ENCODE measurements around the gene BCL2L2.

BCL2L2 gene

GRCh38 chr14:23316300-23316699 is 9.7 kb downstream of the BCL2L2 start:
- TF ChIP-seq CTCF (IDR thresholded peaks at IDR 0.05; ENCODE audit: control extremely low read depth, extremely low read depth, low read depth, missing control alignments), result no peak
- no peak for DNase-seq (ENCODE audit: extremely low spot score)
- ChIA-PET CTCF (interaction anchor here (1.5 to 8.0 kb wide), 2 partner anchors 15 to 63 kb away, joined by 3 to 136 read pairs; partner anchors contain the start of genes BCL2L2 and PPP1R3E), POLR2A (no interaction called here)

GRCh38 chr14:23319746-23320583 is 13.3 kb downstream of the BCL2L2 start:
- no peak for TF ChIP-seq CTCF (IDR thresholded peaks at IDR 0.05; ENCODE audit: control extremely low read depth, extremely low read depth, low read depth, missing control alignments)
- ChIA-PET POLR2A (interaction anchor here (0.8 to 2.5 kb wide), 5 partner anchors 9 to 225 kb away, joined by 3 to 26 read pairs (median 4); partner anchors contain the start of genes ACIN1, BCL2L2, C14orf119 and HOMEZ), CTCF (interaction anchor here (0.9 to 8.0 kb wide), 11 partner anchors 8 to 251 kb away, joined by 3 to 136 read pairs (median 4); partner anchors contain the start of genes BCL2L2, HOMEZ, NGDN and PPP1R3E)
- DNase-seq (ENCODE audit: extremely low spot score), result no peak

- no peak for TF ChIP-seq CTCF (IDR thresholded peaks at IDR 0.05; ENCODE audit: control extremely low read depth, extremely low read depth, low read depth, missing control alignments)
- ChIA-PET POLR2A (interaction anchor here (0.8 to 2.5 kb wide), 9 partner anchors 10 to 226 kb away, joined by 3 to 26 read pairs (median 4); partner anchors contain the start of genes ACIN1, BCL2L2, C14orf119 and HOMEZ), CTCF (interaction anchor here (0.8 to 8.0 kb wide), 20 partner anchors 8 to 263 kb away, joined by 3 to 136 read pairs (median 4); partner anchors contain the start of genes ACIN1, BCL2L2, C14orf119 and HOMEZ)
- peak; percentile 96 for DNase-seq (ENCODE audit: extremely low spot score)
These were observed 14.2 kb downstream of the BCL2L2 start, which contains the start of gene PABPN1 for GRCh38 chr14:23320584-23321571. Gene PABPN1 (plus strand): TSS chr14:23321457. CDS start chr14:23321470, 13 bp downstream.

- CTCF ChIA-PET, result interaction anchor here (0.9 to 8.0 kb wide), 17 partner anchors 7 to 264 kb away, joined by 3 to 136 read pairs (median 4); partner anchors contain the start of genes ACIN1, BCL2L2, C14orf119 and NGDN
- no peak for TF ChIP-seq CTCF (IDR thresholded peaks at IDR 0.05; ENCODE audit: control extremely low read depth, extremely low read depth, low read depth, missing control alignments)
- POLR2A ChIA-PET, result interaction anchor here (0.9 to 2.5 kb wide), 5 partner anchors 15 to 227 kb away, joined by 3 to 26 read pairs (median 4); partner anchors contain the start of genes ACIN1, BCL2L2 and PPP1R3E
- no peak for DNase-seq (ENCODE audit: extremely low spot score)
These were observed 15.2 kb downstream of the BCL2L2 start for GRCh38 chr14:23321572-23322547.

All from GM10248 (cell line).